K562 (cell line): ENCODE data around the gene SLC25A42. TPM values are rescaled to one million over a fixed set of nuclear protein-coding genes. Genes with fewer than 3 reads are reported as not detected.

Source experiments
- ATF7 ChIP-seq: fragments of 450-650 bp; IDR thresholded peaks from 2 replicates; pipeline ENCODE4 v1.7.1; 2014; ENCODE audit warnings: mild to moderate bottlenecking, moderate library complexity
- PCBP1 ChIP-seq: fragments of 200-400 bp; formaldehyde crosslinking; IDR thresholded peaks from 2 replicates; pipeline ENCODE4 v1.6.1; 2018; ENCODE audit warnings: mild to moderate bottlenecking, low read depth, low read length; ENCODE audit not compliant: poor library complexity, severe bottlenecking
- PHF8 ChIP-seq: fragments of 200-600 bp; sonication (generic); IDR thresholded peaks from 2 replicates; pipeline ENCODE4 v1.6.1; 2012; ENCODE audit warnings: mixed run types, mild to moderate bottlenecking, inconsistent platforms, low read length, moderate library complexity, borderline replicate concordance
- POU5F1 ChIP-seq: fragments of 150-350 bp; IDR thresholded peaks from 2 replicates; pipeline ENCODE4 v1.6.1; 2014; ENCODE audit warnings: borderline replicate concordance, low read length, low read depth, mild to moderate bottlenecking; ENCODE audit not compliant: partially characterized antibody
- SLC30A9 ChIP-seq: fragments of 250-450 bp; sonication (Bioruptor Pico); IDR thresholded peaks from 2 replicates; pipeline ENCODE4 v1.8.0; 2022; ENCODE audit warnings: mild to moderate bottlenecking, moderate library complexity
- SMAD4 ChIP-seq: fragments of 250-450 bp; sonication (Bioruptor Pico); conservative IDR thresholded peaks from 2 replicates; pipeline ENCODE4 v1.8.0; 2021; ENCODE audit warnings: inconsistent platforms, mild to moderate bottlenecking, moderate library complexity
- SMC3 ChIP-seq: conservative IDR thresholded peaks from 2 replicates; pipeline ENCODE4 v1.6.1; 2011; ENCODE audit warnings: low read depth, low read length, improper control_type of control experiment; ENCODE audit not compliant: insufficient read depth
- WHSC1 ChIP-seq: IDR thresholded peaks from one replicate; pipeline ENCODE4 v1.6.1; 2012; ENCODE audit warnings: low read length, control low read depth, inconsistent platforms
- ZEB2 ChIP-seq: fragments of 450-650 bp; IDR thresholded peaks from 2 replicates; pipeline ENCODE4 v1.6.1; 2016
- ZNF384 ChIP-seq: IDR thresholded peaks from 2 replicates; pipeline ENCODE4 v1.6.1; 2012; ENCODE audit warnings: low read depth, low read length, improper control_type of control experiment
- polyA plus RNA-seq, 8 experiments: library from polyadenylated mRNA; depleted of rRNA in 4 of 8; stranded (reverse) in 5 of 8; unstranded in 3 of 8; fragments of >200 nt; fragmentation: Nextera tagmentation in 2 of 8; fragmentation: Illumina TruSeq in 1 of 8; extraction: Ambion mirVana in 2 of 8; extraction: Trizol in 1 of 8; gene quantifications; 2 replicates each; pipeline versions ENCODE4 v1.2.1 to v1.2.3, GENCODE V29; 2011 to 2014; ENCODE audit warnings: inconsistent platforms in 1 of 8, missing spikeins in 1 of 8
- total RNA-seq, 7 experiments: library from RNA; depleted of rRNA in 6 of 7; stranded (reverse); fragments of >200 nt in 6 of 7; fragmentation: Illumina TruSeq in 2 of 7; extraction: Trizol in 2 of 7; gene quantifications; 2 replicates each; pipeline versions ENCODE4 v1.2.1 to v1.2.3, GENCODE V29; 2011 to 2021; ENCODE audit warnings: low replicate concordance in 1 of 7
- TF ChIP-seq, protein P1 (sequence below): fragments of 250-450 bp; sonication (Bioruptor Pico); IDR thresholded peaks from 2 replicates; pipeline ENCODE4 v1.5.0; 2021
- TF ChIP-seq, protein P2 (sequence below): sonication (generic); formaldehyde crosslinking; IDR thresholded peaks from 2 replicates; pipeline ENCODE4 v1.8.0; 2022; ENCODE audit warnings: mild to moderate bottlenecking, low read depth, missing genetic modification reagents
- TF ChIP-seq, protein P3 (sequence below), 3 experiments: fragments of 200-800 bp in 1 of 3; fragments of 250-450 bp in 1 of 3; fragments of 450-650 bp in 1 of 3; sonication (Bioruptor Pico) in 1 of 3; sonication (Bioruptor generic) in 1 of 3; formaldehyde crosslinking in 1 of 3; IDR thresholded peaks; 2 replicates each; pipeline versions ENCODE4 v1.6.1 to v1.8.0; 2016 to 2022; ENCODE audit warnings: mild to moderate bottlenecking in 2 of 3, missing genetic modification characterization in 2 of 3, missing compliant biosample characterization in 1 of 3, moderate library complexity in 1 of 3
- TF ChIP-seq, protein P4 (sequence below): fragments of 450-650 bp; conservative IDR thresholded peaks from 2 replicates; pipeline ENCODE4 v1.6.1; 2016; ENCODE audit warnings: missing genetic modification characterization, low read depth, mild to moderate bottlenecking, control low read depth, missing compliant biosample characterization
- TF ChIP-seq, protein P5 (sequence below), 2 experiments: fragments of 450-650 bp in 1 of 2; IDR thresholded peaks; 2 replicates each; pipeline ENCODE4 v1.6.1; 2011 to 2017; ENCODE audit warnings: low read depth in 2 of 2, antibody characterized with exemption in 1 of 2, borderline replicate concordance in 1 of 2, low read length in 1 of 2, mild to moderate bottlenecking in 1 of 2, mixed read lengths in 1 of 2; ENCODE audit not compliant: control insufficient read depth in 1 of 2

Gene SLC25A42
- total and polyA plus RNA-seq, 9 of the 15 experiments (the other 6 are each of a cell fraction or from before 2014, with no cell fraction given) = 0.59 to 32.2 (median 14.1) TPM

DNA sequence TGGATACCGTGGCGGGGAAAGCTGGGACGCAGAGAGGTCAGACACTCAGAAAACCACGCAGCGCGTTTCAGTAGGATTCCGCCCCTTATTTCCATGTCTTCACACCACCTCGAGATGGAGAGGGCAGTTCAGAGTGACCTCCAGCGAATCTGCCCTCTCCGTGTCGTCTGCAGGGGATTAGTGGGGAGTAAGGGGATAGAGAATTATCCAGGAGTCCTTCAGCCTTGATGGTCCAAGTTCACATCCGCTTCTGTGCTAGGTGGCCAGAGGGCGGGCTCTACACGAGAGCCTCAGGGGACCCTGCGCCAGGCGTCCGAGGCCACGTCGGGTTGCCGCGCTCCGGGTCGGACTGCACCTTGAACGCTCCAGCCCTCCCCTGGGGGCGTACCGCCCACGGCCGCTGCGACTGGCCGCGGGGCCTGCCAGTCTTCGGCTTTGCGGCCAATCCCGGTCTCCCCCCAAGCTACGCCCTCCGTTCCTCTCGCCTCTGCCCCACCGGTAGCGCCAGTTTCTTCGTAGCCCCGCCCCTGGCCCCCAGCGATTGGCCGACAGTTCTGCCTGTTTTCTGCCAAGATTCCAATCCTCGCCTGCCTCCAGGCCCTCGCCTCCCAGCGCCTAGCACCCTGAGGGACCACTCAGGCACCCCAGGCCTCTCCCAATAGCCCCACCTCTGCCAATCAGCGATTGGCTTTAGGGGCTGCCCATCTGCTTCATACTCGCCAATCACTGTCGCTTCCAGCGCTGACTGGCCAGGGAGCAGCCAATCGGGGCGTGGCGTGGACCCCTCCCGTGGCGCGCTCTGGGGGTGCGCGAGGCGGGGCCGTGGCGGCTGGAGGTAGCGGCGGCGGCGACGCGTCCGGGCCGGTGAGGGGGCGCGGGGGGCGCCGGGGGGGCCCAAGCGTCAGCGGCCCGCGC, at the start of gene SLC25A42 (continued):
- TF ChIP-seq, protein P1, sequence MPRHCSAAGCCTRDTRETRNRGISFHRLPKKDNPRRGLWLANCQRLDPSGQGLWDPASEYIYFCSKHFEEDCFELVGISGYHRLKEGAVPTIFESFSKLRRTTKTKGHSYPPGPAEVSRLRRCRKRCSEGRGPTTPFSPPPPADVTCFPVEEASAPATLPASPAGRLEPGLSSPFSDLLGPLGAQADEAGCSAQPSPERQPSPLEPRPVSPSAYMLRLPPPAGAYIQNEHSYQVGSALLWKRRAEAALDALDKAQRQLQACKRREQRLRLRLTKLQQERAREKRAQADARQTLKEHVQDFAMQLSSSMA (CRISPR knock-in tag) = no peak
- TF ChIP-seq WHSC1 = no peak
- TF ChIP-seq, protein P2, sequence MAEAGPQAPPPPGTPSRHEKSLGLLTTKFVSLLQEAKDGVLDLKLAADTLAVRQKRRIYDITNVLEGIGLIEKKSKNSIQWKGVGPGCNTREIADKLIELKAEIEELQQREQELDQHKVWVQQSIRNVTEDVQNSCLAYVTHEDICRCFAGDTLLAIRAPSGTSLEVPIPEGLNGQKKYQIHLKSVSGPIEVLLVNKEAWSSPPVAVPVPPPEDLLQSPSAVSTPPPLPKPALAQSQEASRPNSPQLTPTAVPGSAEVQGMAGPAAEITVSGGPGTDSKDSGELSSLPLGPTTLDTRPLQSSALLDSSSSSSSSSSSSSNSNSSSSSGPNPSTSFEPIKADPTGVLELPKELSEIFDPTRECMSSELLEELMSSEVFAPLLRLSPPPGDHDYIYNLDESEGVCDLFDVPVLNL (CRISPR knock-in tag) = no peak
- TF ChIP-seq SMC3 = no peak
- TF ChIP-seq, protein P3, sequence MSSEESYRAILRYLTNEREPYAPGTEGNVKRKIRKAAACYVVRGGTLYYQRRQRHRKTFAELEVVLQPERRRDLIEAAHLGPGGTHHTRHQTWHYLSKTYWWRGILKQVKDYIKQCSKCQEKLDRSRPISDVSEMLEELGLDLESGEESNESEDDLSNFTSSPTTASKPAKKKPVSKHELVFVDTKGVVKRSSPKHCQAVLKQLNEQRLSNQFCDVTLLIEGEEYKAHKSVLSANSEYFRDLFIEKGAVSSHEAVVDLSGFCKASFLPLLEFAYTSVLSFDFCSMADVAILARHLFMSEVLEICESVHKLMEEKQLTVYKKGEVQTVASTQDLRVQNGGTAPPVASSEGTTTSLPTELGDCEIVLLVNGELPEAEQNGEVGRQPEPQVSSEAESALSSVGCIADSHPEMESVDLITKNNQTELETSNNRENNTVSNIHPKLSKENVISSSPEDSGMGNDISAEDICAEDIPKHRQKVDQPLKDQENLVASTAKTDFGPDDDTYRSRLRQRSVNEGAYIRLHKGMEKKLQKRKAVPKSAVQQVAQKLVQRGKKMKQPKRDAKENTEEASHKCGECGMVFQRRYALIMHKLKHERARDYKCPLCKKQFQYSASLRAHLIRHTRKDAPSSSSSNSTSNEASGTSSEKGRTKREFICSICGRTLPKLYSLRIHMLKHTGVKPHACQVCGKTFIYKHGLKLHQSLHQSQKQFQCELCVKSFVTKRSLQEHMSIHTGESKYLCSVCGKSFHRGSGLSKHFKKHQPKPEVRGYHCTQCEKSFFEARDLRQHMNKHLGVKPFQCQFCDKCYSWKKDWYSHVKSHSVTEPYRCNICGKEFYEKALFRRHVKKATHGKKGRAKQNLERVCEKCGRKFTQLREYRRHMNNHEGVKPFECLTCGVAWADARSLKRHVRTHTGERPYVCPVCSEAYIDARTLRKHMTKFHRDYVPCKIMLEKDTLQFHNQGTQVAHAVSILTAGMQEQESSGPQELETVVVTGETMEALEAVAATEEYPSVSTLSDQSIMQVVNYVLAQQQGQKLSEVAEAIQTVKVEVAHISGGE (CRISPR knock-in tag; IDR thresholded peaks at IDR 0.05) = no peak
- no peak for TF ChIP-seq SLC30A9 (CRISPR knock-in tag)
- TF ChIP-seq, protein P4, sequence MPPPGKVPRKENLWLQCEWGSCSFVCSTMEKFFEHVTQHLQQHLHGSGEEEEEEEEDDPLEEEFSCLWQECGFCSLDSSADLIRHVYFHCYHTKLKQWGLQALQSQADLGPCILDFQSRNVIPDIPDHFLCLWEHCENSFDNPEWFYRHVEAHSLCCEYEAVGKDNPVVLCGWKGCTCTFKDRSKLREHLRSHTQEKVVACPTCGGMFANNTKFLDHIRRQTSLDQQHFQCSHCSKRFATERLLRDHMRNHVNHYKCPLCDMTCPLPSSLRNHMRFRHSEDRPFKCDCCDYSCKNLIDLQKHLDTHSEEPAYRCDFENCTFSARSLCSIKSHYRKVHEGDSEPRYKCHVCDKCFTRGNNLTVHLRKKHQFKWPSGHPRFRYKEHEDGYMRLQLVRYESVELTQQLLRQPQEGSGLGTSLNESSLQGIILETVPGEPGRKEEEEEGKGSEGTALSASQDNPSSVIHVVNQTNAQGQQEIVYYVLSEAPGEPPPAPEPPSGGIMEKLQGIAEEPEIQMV (tag) = no peak
- TF ChIP-seq PHF8 = peak; percentile 54; the same call in 1 of the 2 replicates
- peak; percentile 2 for TF ChIP-seq PCBP1
- no peak for TF ChIP-seq POU5F1
- TF ChIP-seq, protein P5, sequence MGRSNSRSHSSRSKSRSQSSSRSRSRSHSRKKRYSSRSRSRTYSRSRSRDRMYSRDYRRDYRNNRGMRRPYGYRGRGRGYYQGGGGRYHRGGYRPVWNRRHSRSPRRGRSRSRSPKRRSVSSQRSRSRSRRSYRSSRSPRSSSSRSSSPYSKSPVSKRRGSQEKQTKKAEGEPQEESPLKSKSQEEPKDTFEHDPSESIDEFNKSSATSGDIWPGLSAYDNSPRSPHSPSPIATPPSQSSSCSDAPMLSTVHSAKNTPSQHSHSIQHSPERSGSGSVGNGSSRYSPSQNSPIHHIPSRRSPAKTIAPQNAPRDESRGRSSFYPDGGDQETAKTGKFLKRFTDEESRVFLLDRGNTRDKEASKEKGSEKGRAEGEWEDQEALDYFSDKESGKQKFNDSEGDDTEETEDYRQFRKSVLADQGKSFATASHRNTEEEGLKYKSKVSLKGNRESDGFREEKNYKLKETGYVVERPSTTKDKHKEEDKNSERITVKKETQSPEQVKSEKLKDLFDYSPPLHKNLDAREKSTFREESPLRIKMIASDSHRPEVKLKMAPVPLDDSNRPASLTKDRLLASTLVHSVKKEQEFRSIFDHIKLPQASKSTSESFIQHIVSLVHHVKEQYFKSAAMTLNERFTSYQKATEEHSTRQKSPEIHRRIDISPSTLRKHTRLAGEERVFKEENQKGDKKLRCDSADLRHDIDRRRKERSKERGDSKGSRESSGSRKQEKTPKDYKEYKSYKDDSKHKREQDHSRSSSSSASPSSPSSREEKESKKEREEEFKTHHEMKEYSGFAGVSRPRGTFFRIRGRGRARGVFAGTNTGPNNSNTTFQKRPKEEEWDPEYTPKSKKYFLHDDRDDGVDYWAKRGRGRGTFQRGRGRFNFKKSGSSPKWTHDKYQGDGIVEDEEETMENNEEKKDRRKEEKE (IDR thresholded peaks at IDR 0.05; ENCODE audit: borderline replicate concordance in 1 of 2, control insufficient read depth in 1 of 2, low read depth in 2 of 2, low read length in 1 of 2) = no peak
- peak; percentile 79 for TF ChIP-seq ATF7
- peak; percentile 44; the same call in 1 of the 2 replicates for TF ChIP-seq SMAD4
- no peak for TF ChIP-seq ZEB2
- TF ChIP-seq ZNF384 = no peak
